ENCODE results near the gene ORC3.

GRCh38 chr6:87551799-87552198, 38.1 kb upstream of the ORC3 start:
- TF ChIP-seq GATA2 (IDR thresholded peaks at IDR 0.05; ENCODE audit: low read depth, low read length) = no peak
- no peak for TF ChIP-seq GATA3 (IDR thresholded peaks at IDR 0.05; ENCODE audit: low read depth, low read length)
